Kidney glomerular epithelial cell (primary cell): ENCODE results near the gene LHX4.

ENCODE experiments used
- DNase-seq: peaks from one replicate; lab custom pipeline; 2025; lab: John Stamatoyannopoulos, UW

LHX4 gene

DNA sequence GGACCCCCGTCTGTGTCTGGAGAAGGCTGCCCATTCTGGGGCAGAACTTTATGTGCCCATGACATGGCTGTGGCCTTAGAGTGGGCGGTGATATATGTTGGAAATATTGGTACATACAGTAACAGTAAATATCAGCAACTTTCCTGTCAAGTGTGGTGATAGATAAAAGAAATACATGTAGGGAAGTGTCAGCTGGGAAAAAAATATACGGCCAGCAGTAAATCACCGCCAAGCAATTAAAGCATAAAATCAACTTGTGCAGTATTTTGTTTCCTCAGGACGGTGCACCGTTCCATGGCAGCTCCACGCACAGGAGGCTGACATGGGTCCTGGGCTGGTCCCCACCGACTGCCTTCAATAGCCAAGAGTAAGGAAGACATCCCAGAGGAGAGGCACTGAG, 27.4 kb downstream of the LHX4 start:
- no peak for DNase-seq

DNA sequence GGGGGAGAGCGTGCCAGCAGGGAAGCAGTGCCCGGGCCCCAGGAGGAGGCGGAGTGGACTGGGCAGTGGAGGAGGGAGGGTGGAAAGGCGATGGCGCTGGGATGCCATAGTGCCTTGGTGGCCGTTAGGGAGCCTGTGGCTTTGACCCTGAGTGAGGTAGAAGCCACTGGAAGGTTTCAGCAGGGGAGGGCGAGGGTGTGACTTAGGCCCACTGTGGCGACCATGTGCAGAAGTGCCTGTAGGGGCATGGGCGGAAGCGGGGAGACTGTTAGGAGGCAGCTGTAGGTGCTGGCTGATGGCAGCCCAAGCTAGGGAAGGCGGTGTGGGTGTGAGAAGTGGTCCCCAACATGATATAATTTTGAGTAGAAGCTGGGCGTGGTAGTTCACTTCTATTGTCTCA, 28.2 kb downstream of the LHX4 start:
- DNase-seq: no peak

DNA sequence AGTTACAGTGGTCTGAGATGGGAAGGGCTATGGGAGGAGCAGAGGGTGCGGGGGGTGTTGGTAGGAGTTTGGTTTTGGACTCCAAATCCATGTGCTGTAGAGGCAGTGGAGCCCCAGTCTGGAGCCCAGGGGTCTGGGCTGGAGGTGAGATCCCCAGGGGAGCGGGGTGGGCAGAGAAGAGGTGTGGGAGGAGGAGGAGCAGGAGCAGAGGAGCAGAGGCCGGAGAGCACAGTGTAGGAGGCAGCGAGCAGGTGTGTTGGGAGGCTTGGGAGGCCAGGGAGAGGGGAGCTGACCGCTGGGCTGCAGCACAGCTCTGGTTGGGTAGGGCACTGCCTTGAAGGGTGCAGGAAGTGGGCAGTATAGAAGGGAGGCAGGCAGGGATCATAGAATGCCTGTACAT, 28.9 kb downstream of the LHX4 start:
- no peak for DNase-seq

DNA sequence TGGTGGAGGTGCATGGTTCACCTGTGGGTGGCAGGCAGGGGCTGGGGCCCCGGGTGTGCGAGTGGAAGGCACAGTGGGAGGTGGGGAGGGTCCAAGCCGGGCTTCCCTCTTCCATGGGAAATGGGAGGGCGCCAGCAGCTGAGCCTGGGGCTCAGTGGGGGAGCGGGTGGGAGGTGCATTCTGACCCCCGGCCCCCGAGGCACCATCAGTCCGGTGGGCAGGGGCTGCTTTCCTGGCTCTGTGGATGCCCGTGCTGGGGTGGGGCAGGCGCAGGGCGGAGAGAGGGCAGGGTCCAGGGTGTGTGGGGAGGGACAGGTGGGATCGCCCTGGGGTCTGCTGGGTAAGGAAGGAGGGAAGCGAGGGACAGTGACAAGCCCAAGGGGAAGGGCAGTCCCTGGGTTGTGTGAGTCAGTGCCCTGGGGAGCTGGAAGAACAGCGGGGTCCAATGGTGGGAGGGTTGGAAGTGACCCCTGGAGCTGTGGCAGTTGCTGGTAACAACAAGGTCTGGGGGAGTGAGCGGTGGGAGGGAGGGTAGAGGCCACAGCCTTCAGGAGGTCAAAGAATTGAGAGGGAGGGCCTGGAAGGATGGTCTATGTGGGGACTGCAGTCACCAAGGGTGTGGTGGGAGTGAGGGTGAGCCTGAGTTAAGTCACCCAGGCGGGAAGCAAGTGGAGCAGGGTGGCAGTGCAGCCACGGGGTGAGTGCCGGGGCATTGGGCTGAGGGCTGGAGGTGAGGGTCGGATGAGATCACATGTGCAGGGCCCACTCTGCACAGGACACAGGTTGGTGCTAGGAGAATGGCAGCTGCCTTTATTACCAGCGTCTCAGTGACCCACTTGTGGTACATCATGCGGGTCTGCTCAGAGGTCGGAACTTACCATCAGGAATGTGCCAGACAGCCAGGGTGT, 29.6 kb downstream of the LHX4 start:
- no peak for DNase-seq

DNA sequence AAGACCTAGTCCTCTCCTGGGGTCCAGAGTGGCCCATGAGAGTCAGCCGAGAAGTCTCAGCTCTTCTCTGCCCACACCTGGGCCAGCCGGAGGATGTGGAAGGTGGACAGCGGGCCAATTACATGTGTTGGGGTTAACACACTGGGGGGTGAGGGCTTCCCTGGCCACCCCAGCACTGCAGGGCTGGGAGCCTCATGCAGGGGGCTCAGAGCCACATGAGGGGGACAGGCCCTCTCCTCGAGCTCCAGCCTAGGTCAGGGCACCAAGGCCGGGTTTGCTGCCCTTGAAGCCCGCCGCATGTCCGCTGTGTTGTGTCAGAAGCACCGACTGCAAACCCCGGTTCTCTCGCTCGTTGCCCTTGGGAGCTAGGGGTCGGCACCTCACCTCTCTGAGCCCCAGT, 30.5 kb downstream of the LHX4 start:
- no peak for DNase-seq

DNA sequence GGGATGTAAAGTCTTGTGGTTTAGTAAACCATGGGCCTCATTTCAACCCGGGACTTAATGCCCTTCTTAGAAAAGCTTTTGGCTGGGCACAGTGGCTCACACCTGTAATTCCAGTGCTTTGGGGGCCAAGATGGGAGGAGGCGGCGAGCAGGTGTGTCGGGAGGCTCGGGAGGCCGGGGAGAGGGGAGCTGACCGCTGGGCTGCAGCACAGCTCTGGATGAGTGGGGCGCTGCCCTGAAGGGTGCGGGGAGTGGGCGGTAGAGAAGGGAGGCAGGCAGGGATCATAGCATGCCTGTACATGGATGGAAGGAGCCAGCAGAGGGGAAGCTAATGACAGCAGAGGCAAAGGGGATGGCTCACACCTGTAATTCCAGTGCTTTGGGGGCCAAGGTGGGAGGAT, 31.0 kb downstream of the LHX4 start:
- DNase-seq: no peak

DNA sequence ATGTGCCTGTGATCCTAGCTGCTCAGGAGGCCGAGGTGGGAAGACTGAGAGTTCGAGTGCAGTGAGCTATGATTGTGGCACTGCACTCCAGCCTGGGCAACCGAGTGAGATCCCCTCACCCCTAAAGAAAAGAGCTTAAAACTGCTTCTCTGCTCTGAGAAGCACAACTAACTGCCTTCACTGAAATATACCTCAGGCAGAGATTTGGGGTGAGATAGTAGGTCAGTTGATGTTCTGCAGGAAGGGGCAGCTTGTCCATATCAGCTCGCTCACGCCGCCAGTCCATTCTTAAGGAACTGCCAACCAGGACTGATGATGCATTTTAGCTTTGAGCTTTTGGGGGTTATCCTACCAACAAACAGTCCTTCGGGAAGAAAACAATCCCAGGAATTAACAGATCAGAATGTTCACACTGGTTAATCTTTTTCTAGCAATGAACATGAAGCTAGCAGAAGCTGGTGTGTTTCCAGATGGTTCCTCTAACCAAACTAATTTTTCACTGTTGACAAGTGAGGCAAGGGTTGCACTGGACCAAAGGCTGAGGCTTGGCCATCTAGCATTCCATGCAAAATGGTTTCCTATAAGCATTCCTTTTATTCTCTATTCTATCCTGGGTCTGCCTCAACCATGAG, 31.6 kb downstream of the LHX4 start:
- no peak for DNase-seq

DNA sequence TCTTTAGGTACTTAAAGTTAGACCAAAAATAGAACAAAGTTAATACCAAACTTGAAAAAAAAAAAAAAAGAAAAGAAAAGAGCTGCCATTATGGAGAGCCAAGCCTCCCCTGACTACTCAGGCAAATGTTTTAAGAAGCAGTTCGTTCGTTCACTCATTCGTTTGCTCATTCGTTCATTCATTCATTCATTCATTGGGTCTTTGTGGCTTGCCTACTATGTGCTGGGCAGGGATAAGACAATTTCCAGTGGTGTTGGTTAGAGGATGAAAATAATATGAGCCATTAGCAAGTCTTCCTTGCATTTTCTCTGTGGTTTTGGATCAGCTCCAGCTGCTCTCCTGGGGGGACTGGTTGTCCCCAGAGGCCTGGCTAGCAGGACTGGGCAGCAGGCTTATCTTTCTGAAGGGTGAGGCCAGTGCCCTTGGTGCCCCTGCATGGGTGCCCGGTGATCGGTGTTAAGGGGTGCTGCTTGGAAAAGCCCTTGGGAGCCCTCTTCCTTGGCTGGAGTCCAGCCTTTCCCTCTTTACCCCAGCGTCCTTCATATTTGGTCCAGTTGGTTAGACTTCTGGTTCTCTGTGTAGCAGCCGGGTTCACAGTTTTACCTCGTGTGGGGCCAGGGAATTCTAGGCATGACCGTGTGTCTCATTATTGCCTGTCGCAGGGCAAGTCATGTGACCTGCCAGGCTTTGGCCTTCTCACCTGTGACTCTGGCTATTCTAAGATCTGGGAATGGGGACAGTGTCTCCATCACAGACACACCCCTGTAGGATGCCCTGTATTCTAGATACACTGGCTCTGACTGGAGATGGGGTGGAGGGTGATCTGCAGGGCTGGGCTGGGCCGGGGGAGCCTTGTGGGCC, 32.8 kb downstream of the LHX4 start:
- DNase-seq: no peak

DNA sequence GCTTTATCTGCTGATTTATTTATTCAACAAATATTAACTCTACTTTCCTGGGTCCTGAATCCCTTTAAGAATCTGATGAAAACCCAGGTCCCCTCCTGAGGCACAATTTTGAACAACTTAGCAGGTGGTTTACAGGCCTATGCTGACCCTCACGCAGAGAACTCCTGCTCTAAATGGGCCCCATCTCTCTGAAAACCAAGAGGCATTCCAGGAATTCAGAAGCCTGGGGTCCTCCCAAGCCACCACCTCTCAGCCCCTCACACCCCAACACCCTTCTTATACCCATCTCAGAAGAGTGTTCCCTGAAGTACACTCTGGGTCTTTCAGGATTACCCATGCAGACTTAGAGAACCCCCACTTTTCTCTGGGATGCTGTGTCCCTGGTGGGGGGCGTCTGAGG, 34.5 kb downstream of the LHX4 start:
- no peak for DNase-seq

DNA sequence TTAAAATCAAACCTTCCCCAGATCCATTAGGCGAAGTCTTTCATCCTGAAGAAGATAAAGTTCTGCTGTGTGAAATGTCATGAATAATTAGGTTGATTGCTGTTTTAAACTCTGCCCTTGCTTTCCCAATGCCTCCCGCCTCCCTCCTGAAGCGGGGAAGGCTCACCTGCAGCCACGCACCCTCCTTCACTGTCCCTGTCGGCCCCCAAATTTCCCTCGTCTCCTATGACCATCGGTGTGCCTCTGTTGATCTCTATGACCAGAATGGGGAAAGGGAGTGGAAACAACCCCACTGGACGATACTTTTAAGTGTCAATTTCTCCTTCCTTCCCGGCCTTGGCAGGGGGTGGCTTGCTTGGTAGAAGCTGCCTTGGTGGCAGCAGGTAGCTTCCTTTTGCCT, 35.1 kb downstream of the LHX4 start:
- no peak for DNase-seq

DNA sequence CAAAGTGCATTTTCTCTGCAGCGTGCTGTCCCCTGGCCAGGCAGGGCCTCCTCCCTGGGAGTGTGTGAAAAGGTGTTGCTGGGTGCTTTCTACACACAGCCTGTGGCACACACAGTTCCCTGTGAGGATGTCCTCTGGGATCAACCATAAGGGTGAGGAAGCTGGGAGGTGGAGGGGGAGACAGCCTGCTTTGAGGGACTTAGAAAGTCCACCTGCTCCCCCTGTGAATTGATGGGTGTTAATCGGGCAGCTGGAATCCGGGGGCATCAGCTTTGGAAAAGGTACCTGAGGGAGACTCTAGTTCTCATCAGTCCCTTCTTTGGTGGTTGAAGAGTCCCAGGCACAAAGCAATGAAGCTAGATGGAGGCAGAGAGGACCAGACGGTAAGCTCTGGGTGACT, 35.8 kb downstream of the LHX4 start:
- no peak for DNase-seq

DNA sequence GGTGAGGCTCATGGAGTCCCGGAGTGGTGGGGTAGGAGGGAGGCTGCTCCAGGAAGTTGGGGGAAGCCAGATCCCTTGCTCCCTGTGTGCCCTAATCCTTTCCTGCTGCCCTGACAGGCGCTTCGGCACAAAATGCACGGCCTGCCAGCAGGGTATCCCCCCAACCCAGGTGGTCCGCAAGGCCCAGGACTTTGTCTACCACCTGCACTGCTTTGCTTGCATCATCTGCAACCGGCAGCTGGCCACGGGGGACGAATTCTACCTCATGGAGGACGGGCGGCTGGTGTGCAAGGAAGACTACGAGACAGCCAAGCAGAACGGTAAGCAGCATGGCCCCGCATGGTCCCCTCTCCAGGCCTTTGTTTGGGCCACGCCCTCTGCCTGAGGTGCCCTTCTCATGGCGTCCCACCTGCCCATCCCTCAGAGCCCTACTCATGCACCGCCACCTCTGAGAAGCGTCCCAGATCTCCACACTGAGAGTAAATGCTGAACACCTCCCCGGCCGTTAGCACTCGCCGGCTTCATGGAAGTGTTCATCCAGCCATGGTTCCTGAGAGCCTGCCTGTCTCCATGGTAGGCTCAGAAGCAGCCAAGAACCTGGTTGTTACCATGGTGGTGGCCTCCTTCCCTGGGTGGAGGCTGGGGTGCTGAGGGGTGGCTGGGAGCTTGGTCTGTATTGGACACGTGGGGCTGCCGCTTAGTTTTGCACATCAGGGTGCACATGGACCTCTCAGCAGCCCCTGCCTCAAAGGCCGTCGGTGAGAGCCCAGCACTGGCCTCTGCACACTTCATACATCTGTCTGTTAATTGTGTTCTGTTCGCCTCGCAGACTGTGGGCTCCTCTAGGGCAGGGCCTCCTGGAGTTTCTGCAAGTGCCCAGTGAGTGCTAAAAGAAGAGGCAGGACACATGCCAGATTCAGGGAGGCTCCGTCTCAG, 36.5 kb downstream of the LHX4 start:
- no peak for DNase-seq

DNA sequence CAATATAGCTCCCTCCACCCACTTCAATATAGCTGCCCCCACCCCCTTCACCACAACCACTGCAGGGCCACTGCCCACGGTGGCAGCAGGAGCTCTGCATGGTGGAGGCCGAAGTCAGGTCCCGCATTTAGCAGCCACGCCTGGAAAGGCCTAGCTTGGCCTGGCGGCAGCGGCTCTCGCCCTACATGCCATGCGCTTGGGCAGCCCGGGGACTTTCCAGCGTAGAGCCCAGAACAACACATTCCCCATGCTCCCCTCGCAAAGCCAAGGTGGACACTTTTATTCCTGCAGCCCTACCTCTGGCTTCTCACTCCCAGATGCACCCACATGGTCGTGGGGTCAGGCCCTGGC, 37.1 kb downstream of the LHX4 start:
- DNase-seq: no peak

DNA sequence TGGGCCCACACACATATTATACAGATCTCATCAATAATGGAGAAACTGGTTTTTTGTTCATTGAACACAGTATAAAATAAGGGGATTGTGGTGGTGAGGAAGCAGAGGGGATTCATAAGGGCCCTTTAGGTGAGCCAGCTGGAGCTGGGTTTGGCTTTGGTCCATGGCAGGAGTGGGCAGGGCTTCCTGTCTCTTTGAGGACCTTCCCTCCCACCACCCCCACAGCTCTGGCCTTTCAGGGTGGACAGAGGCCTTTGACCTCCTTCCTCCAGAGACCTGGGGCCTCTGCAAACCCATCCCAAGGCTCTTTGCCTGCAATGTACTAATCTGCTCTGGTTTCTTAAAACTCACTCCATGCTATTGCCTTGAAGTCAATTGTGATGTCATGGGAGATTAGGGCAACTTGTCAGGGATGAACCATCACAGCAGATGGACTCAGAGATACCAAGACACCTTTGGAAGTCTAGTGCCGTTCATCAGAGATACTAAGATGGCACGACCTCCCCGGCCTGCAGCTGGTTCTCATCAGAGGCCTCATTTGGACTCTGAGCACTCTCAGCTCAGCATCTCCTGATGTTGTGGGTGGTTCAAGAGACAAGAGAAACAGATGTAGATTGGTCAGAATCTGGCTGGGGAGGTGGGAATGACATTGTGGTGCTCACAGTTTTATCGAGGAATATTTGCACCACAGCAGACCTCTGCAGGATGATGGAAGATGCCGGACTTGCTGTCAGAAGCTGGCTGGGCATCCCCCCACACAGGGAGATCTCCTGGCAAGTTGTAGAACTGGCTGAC, 37.9 kb downstream of the LHX4 start:
- no peak for DNase-seq

DNA sequence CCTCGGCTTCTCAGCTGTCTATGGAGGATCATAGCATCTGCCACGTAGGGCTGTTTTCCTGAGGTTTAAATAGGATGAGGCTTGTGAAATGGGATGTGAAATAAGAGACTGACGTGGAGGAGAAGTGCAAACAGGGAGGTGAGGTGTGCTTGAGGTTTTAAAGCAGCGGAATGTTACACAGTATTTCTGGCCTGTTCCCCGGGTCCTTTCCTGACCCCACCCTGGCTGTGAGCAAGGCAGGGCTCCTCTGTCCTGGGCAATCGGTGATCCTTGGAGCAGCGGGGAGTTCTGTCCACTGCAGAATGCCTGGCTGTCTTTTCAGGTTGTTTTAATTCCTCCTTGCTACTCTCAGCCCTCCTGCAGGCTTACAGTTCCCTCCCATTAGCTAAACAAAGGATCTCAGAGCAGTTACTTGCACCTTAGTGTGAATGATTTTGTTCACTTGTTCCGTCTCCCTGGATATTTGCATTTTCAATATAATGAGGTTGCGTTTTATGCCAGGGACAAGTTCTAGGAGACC, 38.6 kb downstream of the LHX4 start:
- DNase-seq: no peak

DNA sequence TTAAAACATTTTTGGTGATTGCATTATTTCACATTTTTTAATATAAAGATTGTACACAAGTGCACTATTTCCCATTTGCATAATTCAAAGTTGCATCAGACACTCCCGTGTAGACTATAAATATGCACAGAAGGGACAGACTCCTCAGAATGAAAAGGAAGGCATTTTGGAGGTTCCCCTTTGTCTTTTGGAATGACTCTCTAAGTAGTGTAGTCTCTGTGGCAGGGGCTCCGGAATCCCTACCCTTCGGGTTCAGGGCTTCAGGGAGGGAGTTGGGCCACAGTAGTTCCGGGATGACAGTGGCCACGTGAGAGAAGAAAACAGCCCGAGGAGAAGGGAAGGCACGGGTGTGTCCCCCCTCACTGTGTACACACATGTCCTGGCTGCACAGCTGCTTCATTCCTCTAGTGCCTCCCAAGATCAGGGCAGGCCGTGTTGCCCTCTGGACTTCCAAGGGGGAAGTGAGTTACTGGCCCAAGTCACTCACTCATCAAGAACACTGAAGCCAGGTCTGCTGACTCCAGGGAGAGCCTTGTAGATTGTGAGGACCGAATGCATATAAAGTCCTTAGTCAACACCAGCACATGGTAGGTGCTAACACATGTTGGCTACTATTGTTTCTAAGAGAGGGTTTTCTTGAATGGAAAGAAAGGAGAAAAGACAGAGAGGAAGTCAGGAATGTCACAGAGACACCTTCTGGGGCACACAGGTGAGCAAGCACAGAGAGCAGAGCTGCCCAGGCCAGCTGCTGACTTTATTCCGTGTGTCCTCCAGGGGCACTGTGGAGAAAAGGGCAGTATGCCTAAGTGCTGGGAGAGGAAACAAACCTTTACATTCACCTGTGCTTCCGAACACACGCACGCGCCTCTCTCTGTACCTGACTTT, 39.8 kb downstream of the LHX4 start:
- DNase-seq: no peak

DNA sequence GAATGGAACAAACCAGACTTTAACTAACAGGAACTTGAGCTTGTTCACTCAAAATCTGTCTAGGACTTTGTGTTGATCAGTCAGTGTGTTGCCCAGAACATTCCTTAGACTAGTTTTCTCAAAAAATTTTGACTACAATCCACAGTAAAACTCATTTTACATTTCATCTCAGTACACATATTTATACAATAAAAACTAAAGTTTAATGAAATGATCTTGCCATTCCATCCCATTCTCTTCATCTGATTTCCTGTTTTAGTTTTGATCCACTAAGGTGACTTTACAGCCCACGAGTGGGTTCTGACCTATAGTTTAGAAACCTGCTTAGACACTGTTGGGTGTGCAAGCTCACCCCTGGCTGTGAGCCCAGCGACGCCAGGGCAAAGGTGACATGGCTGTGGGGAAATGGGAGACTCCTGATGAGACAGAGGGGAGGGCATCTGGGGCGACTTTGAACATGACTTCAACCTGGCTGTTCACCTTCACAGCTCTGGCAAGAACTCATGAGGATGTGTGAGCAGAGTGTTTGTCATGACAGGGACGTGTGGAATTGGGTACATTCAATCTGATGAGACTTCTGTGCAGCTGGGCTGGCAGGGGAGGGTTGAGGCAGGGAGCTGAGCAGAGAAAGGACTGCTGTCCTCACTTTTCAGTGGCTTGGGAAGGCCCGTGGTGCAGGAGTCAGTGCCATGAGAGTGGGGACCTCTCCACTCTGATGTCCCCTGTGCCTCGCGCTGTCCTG, 40.6 kb downstream of the LHX4 start:
- no peak for DNase-seq

DNA sequence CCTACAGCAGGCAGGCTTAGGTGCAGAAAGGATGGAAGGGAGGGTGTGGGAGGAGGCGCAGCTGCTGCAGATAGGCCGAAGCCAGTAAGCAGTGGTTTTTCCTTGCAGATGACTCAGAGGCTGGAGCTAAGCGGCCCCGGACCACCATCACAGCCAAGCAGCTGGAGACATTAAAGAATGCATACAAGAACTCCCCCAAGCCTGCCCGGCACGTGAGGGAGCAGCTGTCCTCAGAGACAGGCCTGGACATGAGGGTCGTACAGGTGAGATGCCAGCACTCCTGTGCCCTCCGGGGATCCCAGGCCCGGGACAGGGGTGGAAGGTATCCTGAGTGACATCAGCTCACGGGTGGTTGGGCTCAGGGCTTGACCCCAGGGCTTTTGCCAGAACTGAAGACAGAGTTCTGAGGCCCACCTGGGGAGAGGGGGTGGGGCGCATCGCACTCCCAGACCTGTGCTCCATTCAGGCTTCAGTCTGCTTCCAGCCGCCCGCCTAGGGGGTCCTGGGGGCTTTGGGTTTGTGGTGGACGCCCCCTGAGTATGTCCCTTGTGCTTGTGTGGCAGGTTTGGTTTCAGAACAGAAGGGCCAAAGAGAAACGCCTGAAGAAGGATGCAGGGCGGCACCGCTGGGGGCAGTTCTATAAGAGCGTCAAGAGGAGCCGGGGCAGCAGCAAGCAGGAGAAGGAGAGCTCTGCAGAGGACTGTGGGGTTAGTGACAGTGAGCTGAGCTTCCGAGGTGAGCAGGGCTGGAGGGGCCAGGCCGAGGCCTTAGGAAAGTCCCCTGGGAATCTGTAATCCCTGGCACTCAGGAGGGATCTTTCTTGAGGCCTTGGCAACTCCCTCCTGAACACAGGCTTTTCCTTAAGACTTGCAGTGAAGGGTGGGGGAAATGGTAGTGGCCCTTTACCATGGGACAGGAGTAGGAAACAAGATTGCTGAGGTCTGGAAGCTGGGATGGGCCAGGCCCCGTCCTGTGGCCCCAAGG, 41.5 kb downstream of the LHX4 start:
- no peak for DNase-seq
